NCI-H524 (cell line): ENCODE results near the gene OPCML.
A peak's percentile ranks its signal among the peaks of the same experiment; 100 is the strongest.

Experiments
- DNase-seq, 2 experiments: peaks; one replicate each; lab custom pipeline; 2025; lab: John Stamatoyannopoulos, UW

The OPCML gene

GRCh38 chr11:133133606-133134005 is 398.7 kb downstream of the OPCML start:
- no peak for DNase-seq

- no peak for DNase-seq
Measured at GRCh38 chr11:133133050-133133449, 399.3 kb downstream of the OPCML start.

- no peak for DNase-seq
Measured at GRCh38 chr11:133127741-133128140, 404.6 kb downstream of the OPCML start.

GRCh38 chr11:133123796-133124195 is 408.5 kb downstream of the OPCML start:
- DNase-seq: no peak

- DNase-seq: peak; percentile 84 to 94
Measured at GRCh38 chr11:133123366-133123765, 408.9 kb downstream of the OPCML start.

- DNase-seq: no peak
Measured at GRCh38 chr11:133122256-133122655, 410.0 kb downstream of the OPCML start.

GRCh38 chr11:133118563-133119268 is 413.6 kb downstream of the OPCML start:
- peak in 1 of 2 experiments; percentile 11 for DNase-seq

- DNase-seq: no peak
Measured at GRCh38 chr11:133115099-133115498, 417.2 kb downstream of the OPCML start.

- no peak for DNase-seq
Measured at GRCh38 chr11:133107763-133108162, 424.5 kb downstream of the OPCML start.

GRCh38 chr11:133107136-133107535 is 425.2 kb downstream of the OPCML start:
- DNase-seq: no peak

- DNase-seq: no peak
Measured at GRCh38 chr11:133106417-133106816, 425.9 kb downstream of the OPCML start.

- DNase-seq: no peak
Measured at GRCh38 chr11:133104009-133104744, 428.1 kb downstream of the OPCML start.

- DNase-seq: no peak
Measured at GRCh38 chr11:133096981-133097380, 435.3 kb downstream of the OPCML start.

- no peak for DNase-seq
Measured at GRCh38 chr11:133086518-133086917, 445.8 kb downstream of the OPCML start.

- DNase-seq: peak; percentile 22 to 63
Measured at GRCh38 chr11:133082841-133083488, 449.3 kb downstream of the OPCML start.

GRCh38 chr11:133082453-133082781 is 449.9 kb downstream of the OPCML start:
- peak; percentile 20 to 56 for DNase-seq

GRCh38 chr11:133081730-133082452 is 450.4 kb downstream of the OPCML start:
- DNase-seq: peak; percentile 41 to 67

- peak; percentile 3 to 15 for DNase-seq
Measured at GRCh38 chr11:133081020-133081419, 451.3 kb downstream of the OPCML start.

GRCh38 chr11:133078591-133079404 is 453.5 kb downstream of the OPCML start:
- DNase-seq: peak; percentile 45 to 66

GRCh38 chr11:133078012-133078411 is 454.3 kb downstream of the OPCML start:
- no peak for DNase-seq

GRCh38 chr11:133075351-133075750 is 456.9 kb downstream of the OPCML start:
- DNase-seq: no peak
